NCI-H128 (cell line): ENCODE measurements around the gene IL12B.
"Not testable (repeated sequence)": the region's sequence is repeated elsewhere in the genome, so short reads cannot be mapped to it uniquely, and the experiment has no call there.

Experiments used
- DNase-seq: peaks from one replicate; lab custom pipeline; 2025; ENCODE audit not compliant: unreplicated experiment; lab: John Stamatoyannopoulos, UW

IL12B gene

DNA sequence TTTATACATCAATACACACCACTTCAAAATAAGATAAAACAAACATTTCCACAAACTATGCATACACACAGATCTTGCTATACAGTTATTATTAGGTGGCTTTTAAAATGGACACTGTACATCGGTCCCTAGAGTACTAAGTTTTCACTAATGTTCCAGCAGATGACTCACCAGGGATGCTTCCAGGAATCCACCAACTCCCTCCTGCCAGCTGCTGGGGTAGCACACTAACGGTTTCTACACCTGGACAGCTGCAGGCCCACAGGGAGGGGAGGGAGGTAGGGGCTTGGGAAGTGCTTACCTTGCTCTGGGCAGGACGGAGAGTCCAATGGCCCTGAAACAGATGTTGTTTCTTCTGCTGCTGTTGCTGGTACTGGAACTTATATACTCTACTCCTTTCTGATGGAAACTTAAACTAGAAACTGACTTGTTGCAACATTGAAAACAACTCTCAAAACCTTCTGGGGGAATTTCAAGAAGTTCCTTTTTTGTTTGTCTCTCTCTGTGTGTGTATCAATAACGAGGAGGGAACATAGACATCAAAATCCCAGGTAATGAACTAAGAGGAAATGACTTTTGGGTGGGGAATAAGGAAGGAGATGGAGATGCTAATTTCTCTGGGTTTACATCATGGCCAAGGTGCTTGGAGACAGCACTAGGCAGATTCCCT, at the start of gene IL12B:
Gene IL12B (minus strand): TSS at position 357 of the 670 bp plus-strand sequence. CDS start 3,705 bp downstream, outside the sequence.
- DNase-seq, result no peak

DNA sequence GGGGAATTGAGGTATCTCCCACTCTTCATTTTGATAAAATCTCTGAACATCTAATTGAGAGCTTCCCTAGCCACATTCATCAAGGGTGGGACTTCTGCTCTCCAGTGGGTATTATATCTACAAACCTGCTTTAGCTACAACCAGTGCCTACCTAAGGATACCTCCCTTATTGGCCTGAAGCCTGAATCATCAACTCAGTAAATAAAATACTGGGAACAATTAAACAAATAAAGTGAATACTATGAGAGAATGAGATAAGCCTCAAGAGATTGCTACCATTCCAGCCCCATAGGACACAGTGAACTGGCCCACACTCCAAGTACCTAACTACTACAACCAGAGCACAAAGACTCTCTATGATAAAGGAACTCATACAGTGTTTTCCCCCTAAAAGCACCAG, 47.4 kb upstream of the IL12B start:
- DNase-seq, result no peak

DNA sequence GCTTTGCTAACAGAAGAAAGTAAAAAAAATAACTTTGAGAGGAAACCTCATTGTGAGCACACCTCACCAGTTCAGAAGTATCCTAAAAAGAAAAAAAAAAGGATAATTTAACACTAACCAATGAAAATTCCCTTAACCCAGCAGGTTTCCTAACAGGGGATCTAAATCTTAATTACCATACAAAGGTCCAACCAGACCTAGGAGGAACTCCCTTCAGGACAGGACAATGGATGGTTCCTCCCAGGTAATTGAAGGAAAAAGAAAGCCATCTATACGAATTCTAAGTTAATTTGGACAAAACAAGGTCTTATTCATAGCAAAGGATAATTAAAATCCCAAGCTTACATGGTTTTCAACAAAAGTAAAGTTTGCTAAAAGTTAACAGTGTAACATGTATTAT, 37.6 kb upstream of the IL12B start:
- DNase-seq, result not testable (repeated sequence)

DNA sequence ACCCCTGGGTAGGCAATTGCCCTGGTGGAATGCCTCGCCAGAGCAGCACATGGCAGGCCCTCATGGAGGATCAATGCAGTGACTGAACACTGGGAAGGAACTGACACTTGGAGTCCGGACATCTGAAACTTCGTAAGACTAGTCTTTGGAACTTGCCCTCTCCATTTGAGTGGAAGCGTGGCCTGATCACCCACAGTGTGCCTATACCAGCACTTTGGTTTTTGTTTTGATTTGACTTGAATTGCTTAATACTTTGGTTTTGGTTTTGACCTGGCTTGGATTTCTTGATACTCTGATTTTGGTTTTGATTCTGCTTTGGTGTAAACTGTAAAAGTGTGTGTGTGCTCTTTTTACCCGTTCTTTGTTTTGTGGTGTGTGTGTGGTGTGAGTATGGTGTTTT, 36.5 kb upstream of the IL12B start:
- not testable (repeated sequence) for DNase-seq

DNA sequence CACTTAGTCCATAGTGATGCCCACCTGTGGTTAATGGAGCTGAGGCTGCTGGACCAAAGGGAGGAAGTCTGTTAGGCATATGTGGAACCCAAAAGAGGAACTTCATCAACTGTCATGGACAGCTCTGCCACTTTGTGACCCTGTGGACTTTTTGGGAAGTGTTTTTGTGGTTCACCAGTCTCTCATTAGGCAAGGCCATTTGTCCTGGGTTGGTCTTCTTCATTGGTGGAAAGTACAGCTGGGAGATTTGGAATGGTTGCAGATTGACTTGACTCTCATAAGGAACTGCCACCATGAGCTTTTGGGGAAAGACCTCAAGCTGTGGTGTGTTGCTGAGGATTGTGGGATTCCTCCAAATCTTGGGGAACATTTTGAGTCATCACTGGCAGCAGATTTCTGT, 31.9 kb upstream of the IL12B start:
- no peak for DNase-seq

DNA sequence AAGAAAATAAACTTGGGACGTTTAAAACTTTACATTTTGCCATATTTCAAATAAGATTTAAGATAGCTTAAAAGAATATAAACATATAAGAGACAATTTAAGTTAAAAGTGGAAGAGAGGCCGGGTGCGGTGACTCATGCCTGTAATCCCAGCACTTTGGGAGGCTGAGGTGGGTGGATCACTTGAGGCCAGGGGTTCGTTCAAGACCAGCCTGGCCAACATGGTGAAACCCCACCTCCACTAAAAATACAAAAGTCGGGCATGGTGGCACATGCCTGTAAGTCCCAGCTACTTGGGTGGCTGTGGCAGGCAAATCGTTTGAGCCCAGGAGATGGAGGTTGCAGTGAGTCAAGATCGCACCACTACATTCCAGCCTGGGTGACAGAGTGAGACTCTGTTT, 29.6 kb upstream of the IL12B start:
- DNase-seq, result not testable (repeated sequence)

DNA sequence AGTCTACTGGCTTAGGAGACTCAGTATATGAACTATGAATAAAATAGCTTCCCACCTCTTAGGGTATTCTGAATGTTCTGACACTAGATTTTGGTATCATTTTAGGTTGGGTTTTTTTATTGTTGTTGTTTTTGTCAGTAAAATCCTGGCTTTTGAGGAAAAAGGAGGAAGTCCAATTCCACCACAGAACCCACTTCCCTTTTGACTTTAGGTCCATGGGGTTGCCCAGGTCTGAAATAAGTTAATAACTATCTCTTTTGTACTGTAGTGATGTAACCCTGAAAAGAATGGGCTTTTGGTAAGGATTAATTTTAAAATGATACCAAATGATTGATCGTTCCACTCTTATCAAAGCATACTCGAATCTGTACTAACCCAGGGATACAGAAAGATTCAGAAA, 29.1 kb upstream of the IL12B start:
- DNase-seq, result no peak

DNA sequence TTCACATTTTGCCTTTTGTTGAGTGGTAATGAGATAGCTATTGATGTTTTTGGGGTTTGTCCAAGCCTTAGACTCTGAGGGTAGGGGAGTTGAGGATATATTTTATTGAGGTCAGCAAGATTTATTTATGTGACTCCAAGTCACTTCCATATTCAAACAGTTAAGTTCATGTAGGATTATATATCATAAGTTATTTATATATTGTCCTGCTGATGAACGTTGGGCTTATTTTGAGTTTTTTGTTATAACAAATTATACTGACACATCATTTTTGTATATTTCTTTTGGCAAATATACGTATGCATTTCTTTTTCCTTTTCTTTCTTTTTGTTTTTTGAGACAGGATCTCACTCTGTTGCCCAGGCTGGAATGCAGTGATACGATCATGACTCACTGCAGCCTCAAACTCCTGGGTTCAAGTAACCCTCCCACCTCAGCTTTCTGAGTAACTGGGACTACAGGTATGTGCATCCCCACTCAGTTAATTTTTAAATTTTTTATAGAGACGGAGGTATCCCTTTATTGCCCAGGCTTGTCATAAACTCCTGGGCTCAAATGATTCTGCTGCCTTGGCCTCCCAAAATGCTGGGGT, 23.5 kb upstream of the IL12B start:
- no peak for DNase-seq

DNA sequence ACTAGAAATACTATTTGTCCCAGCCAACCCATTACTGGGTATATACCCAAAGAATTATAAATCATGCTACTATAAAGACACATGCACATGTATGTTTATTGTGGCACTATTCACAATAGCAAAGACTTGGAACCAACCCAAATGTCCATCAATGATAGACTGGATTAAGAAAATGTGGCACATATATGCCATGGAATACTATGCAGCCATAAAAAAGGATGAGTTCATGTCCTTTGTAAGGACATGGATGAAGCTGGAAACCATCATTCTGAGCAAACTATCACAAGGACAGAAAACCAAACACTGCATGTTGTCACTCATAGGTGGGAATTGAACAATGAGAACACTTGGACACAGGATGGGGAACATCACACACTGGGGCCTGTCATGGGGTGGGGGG, 20.4 kb upstream of the IL12B start:
- DNase-seq, result not testable (repeated sequence)

DNA sequence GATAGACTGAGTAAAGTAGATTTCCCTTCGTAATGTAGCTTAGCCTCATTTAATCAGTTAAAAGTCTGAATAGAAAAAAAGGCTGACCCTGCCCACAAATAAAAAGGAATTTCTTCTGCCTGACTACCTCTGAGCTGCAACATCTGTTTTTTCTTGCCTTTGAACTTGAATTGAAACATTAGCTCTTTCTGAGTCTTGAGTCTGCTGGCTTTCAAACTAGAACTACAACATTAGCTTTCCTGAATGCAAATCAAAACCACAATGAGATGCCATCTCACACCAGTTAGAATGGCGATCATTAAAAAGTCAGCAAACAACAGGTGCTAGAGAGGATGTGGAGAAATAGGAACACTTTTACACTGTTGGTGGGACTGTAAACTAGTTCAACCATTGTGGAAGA, 19.9 kb upstream of the IL12B start:
- not testable (repeated sequence) for DNase-seq

DNA sequence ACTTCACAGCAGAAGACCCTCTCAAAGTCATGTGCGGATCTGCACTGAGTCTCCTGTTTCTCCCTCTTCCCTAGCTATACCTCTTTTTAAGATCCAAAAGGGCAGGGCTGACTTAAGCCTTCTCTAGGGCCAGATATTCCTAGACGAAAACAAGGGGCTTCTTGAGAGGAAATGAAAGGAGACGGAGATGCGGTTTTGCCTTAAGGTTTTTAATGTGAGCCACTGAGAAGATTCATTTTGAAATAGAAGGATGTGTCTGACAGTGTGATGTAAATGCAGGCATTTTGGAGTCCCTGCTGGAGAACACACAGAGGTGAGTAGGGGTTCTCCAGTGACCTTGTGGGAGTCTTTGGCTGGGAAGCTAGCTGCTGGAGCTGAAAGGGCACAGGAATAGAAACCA, 15.6 kb upstream of the IL12B start:
- DNase-seq, result no peak

DNA sequence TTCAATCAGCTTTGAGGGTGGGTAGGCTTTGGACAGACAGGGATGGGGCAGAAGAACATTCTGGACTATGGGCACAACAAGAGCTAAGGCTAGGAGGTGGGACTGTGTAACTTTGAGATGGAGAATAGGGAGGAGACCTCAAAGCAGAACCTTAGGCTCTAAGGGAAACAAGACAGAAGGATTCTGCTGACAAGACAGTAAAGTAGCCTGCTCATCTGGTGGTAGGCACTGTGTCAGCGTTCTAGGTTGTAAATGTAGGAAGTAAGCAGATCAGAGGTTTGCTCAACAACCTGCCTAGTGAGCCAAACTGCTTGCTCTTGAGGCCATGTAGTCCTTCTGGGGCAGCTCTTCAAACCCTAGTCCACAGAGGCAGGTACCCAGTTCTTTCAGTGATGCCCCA, 15.0 kb upstream of the IL12B start:
- DNase-seq, result no peak

DNA sequence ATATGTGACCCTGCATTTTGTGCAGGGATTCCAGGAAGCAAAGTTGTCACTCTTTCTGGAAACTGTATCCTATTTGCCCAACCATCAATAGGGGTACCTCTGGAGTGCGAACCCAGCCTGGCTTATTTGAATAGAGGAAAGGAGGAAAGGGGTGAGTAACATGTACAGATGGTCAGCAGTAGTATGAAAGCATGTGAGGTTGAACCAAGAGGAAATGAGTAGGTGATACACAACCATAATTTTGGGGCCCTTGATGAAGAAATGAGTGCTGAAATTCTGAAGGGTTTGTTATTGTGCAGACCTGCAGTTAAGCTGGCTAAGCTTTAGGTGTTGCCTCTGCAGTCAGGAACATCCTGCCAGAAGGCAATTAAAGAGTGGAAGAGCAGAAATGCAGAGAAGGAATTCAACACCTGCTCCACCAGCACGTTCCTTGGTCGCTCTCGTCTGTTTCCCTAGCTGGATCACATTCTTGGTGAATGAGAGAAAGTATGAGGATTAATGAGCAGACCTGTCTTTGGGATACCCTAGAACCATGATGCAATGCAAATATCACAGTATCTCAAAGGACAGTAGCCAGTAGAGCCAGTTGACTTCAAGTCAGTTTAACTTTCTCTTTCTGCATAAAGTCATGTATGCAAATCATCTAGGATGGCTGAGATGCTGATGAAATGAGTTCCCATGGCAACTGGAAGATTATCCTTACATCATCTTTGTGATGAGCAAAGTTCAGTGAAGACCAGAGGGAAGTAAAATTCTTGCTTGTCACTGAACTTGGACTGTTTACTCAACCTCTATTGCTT, 13.2 kb upstream of the IL12B start:
- no peak for DNase-seq

DNA sequence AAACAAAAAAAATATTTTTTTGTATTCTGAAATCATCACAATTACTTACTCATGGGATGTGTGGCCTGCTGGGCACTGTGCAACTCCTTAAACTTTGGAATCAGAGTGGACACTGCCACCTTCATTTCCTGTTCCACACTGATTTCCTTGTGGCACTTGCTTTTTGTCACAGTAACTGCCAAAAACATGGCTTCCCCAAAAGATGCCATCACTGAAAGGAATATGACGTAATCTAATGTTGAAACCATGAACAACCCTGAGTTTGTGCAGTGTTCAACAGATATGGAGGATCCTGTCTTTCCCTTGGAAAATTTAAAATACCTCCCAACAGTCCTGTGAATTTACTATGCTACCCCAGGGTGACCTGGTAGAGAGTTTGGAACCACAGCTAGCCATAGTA, 12.6 kb upstream of the IL12B start:
- DNase-seq, result no peak

DNA sequence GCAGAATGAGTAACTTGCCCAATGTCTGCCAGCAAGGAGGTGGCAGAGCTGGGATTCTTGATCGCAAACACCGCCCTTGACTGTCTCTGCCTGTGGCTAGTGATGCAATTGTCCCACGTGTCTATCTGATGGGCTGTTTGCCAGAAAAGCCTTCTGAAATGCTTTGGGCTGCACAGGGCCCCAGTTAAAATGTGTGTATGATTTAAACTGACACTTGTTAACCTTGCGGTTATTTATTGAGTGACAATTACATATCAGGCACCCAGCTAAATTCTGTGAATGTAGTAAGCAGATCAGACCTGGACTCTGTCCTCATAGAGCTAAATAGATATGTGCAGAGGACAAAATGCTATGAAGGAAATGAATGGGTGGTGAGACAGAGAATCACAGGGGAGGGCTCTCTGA, 11.6 kb upstream of the IL12B start:
- no peak for DNase-seq

DNA sequence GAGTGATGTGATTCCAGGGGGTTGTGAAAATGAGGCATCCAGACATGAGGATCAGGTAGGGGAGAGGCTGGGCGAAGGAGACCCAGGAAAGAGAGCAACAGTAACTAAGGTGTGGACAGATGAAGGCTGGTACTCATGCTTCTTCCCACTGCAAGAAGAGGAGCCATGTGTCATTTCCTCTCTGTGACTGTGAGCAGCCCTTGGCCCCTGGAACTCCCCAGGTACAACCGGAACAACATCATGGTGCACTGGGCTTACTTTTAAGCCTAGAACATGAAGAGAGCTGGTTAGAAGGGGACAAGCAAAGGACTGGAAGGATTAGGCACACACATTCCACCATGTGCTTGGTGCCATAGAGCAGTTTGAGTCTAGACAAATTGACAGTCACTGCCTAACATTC, 10.9 kb upstream of the IL12B start:
- no peak for DNase-seq

DNA sequence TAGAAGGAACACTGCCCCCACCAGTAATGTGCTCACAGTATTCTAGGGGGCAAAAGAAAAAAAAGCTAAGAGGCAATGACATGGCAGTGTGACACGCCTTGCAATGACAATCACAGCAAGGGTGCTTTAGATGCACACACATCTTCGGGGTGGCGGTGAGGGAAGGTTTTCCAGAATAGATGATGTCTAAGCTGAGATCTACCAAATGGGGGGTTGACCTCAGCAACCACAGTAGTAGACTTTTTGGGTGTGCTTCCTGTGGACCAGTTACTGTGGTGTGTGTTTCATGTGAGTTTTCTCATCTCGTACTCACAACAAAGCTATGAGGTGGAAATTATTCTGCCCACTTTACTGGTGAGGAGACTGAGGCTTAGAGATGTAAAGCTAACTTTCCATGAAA, 10.2 kb upstream of the IL12B start:
- no peak for DNase-seq

DNA sequence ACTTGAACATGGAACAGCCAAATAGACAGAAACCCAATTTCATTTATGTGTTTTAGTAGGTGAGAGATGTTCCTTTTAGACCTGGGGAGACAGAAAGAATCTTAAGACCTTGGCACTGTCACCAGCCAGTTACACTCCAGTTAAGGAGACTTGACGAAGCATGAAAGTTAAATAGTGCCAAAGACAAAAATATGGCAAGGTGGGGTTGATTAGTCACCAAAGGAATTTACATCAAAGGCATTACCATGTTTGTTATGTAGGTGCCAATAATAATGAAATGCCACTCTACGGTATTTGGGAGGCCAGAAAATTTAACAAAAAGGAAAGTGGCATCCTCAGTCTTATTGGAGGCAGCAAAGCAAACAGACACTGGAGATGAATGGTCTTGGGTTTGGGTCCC, 9.2 kb upstream of the IL12B start:
- DNase-seq, result no peak

DNA sequence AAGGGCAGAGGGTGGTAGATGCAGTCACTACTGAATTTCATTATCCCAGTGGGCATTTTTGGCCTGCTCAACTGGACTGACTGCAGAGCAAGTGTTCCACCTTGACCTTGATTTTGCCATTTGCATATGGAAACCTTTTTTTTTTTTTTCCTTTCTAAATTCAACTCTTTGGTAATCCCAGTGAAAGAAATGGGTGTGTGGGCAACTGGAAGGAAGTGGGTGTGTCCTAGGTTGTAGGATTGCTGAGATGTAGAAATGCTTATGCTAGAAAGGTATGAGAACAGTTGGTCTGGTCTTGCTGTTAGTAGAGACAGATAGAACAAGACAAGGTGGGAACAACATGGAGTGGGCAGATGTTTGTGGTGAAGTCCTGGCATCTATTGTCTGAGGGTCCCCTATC, 7.8 kb upstream of the IL12B start:
- DNase-seq, result no peak

DNA sequence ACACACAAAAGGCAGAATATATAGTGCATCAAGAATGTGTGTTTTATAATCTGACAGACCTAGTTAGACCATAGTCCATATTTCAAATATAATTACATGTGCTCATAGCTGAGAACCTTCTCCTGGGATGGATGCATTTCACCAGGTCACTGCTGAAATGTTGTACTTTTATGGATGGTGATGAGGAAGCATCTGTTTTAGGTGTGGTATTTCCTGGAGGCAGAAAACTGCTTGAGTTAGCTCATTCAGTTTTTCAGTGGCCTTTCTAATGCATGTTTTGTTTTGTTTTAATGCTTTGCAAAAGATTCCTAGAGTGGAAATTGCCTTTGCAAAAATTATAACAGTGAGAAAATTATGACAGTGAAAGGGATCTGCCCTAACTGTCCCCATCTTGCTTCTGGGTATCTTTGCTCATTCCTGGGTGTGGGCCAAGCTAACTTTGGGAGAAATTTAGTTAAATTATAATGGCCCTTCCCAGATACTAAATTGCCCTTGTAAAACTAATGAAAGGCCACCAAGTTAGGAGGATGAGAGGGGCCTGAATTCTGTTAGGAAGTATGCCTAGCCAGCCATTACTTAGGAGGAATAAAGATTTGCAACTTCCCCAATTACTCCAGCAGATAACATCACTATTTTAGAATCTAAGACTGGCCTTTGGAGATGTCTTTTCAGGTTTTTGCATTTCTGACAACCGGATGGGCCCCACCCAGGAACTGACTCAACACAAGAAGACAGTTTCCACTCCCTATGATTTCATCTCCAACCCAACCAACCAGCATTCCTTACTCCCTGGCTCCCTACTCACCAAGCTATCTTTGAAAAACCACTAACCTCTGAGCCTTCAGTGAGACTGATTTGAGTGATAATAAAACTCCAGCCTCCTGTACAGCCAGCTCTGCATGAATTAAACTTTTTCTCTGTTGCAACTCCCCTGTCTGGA, 7.0 kb upstream of the IL12B start:
- no peak for DNase-seq

DNA sequence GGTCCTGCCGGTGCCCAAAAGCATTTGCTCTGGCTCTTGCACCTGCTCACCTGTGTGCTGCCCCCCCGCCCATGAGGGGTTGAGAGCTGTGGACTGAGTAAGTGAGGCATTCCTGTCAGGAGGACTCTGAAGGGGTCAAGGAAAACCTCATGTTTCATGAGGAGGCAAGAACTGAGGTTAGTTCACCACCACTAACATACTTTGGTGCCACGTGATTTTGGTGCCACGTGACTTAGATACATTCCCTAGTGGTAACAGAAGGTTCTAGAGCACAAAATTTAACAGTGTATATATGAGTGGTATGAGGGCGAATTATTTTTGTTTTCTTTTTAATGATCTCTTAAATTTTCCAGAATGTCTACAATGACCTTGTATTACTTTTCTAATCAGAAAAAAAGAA, 6.3 kb upstream of the IL12B start:
- DNase-seq, result no peak
